SH-SY5Y (cell line): ENCODE results near the gene DDX60.

Source experiments
- GATA2 ChIP-seq: IDR thresholded peaks from 2 replicates; pipeline ENCODE4 v1.6.1; 2011; ENCODE audit warnings: mild to moderate bottlenecking, low read depth, low read length
- GATA3 ChIP-seq: IDR thresholded peaks from 2 replicates; pipeline ENCODE4 v1.6.1; 2011; ENCODE audit warnings: low read depth, mild to moderate bottlenecking, low read length, moderate library complexity

DNA sequence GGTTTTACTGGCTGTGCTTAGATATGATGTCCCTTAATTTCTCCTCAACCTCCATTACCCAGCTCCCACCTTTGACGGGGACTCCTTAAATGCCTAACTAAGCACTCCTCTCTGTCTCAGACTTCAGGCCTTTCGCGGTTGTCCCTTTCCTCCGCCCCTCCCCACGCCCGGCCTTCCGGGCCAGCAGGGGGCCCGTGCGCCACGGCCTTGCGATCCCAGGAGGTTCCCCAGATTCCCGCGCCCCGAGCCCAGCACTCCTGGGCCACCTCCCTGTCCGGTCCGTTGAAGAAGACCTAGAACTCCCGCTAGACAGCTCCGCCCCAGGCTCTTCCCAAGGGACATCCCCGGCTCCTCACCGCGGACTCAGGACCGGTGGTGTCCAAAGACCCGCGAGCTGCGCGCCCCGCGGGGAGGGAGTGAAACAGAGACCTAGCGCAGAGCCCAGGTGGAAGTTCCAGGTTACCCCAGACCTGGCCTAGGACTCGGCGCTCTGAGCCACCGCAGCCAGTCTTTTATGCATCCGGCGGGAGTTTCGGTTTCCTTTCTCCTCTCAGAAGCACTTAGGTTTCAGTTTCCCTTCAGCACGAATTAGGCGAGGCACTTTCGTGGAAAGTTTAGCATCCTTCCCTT lies at the start of gene DDX60:
- TF ChIP-seq GATA2 (no peak), GATA3 (no peak)
